GM18867 (cell line): ENCODE measurements around the gene CALD1.

Experiments
- ATAC-seq: cut with Tn5 transposase; IDR thresholded peaks from one replicate; pipeline ENCODE4 v1.9.1; 2021; ENCODE audit warnings: mild to moderate bottlenecking, moderate library complexity; ENCODE audit not compliant: unreplicated experiment

Gene CALD1

GRCh38 chr7:134890246-134891240 is 111.1 kb downstream of the CALD1 start:
- no peak for ATAC-seq

GRCh38 chr7:134891262-134891695 is 111.8 kb downstream of the CALD1 start:
- no peak for ATAC-seq

GRCh38 chr7:134891696-134892678 is 112.6 kb downstream of the CALD1 start:
- ATAC-seq, result no peak

- no peak for ATAC-seq
Observed at GRCh38 chr7:134892963-134893362, 113.5 kb downstream of the CALD1 start.

GRCh38 chr7:134893920-134894319 is 114.5 kb downstream of the CALD1 start:
- ATAC-seq, result no peak

- no peak for ATAC-seq
Observed at GRCh38 chr7:134894928-134895327, 115.5 kb downstream of the CALD1 start.

GRCh38 chr7:134896073-134896472 is 116.6 kb downstream of the CALD1 start:
- no peak for ATAC-seq

GRCh38 chr7:134897936-134898335 is 118.5 kb downstream of the CALD1 start:
- no peak for ATAC-seq

GRCh38 chr7:134899729-134900128 is 120.3 kb downstream of the CALD1 start:
- ATAC-seq, result no peak

- peak; percentile 95 for ATAC-seq
Observed at GRCh38 chr7:134900166-134900982, 120.9 kb downstream of the CALD1 start.

GRCh38 chr7:134901389-134902020 is 122.1 kb downstream of the CALD1 start:
- ATAC-seq, result no peak

GRCh38 chr7:134902058-134902457 is 122.6 kb downstream of the CALD1 start:
- ATAC-seq, result no peak

- ATAC-seq, result no peak
Observed at GRCh38 chr7:134903073-134903790, 123.8 kb downstream of the CALD1 start.

- no peak for ATAC-seq
Observed at GRCh38 chr7:134905375-134905774, 125.9 kb downstream of the CALD1 start.

GRCh38 chr7:134907000-134907399 is 127.6 kb downstream of the CALD1 start:
- no peak for ATAC-seq

- ATAC-seq, result no peak
Observed at GRCh38 chr7:134907639-134908038, 128.2 kb downstream of the CALD1 start.

GRCh38 chr7:134908289-134908688 is 128.9 kb downstream of the CALD1 start:
- ATAC-seq, result peak; percentile 53

GRCh38 chr7:134910214-134910890 is 130.9 kb downstream of the CALD1 start:
- ATAC-seq, result no peak

- no peak for ATAC-seq
Observed at GRCh38 chr7:134910968-134911367, 131.5 kb downstream of the CALD1 start.
